ENCODE data around the gene EYA2. TPM values are rescaled to one million over a fixed set of nuclear protein-coding genes. Genes with fewer than 3 reads are reported as not detected.
A peak's percentile ranks its signal among the peaks of the same experiment; 100 is the strongest.
"Not testable (repeated sequence)": the region's sequence is repeated elsewhere in the genome, so short reads cannot be mapped to it uniquely, and the experiment has no call there.

Gene EYA2
- total and polyA plus RNA-seq, 5 experiments from 2014 or later: not detected

DNA sequence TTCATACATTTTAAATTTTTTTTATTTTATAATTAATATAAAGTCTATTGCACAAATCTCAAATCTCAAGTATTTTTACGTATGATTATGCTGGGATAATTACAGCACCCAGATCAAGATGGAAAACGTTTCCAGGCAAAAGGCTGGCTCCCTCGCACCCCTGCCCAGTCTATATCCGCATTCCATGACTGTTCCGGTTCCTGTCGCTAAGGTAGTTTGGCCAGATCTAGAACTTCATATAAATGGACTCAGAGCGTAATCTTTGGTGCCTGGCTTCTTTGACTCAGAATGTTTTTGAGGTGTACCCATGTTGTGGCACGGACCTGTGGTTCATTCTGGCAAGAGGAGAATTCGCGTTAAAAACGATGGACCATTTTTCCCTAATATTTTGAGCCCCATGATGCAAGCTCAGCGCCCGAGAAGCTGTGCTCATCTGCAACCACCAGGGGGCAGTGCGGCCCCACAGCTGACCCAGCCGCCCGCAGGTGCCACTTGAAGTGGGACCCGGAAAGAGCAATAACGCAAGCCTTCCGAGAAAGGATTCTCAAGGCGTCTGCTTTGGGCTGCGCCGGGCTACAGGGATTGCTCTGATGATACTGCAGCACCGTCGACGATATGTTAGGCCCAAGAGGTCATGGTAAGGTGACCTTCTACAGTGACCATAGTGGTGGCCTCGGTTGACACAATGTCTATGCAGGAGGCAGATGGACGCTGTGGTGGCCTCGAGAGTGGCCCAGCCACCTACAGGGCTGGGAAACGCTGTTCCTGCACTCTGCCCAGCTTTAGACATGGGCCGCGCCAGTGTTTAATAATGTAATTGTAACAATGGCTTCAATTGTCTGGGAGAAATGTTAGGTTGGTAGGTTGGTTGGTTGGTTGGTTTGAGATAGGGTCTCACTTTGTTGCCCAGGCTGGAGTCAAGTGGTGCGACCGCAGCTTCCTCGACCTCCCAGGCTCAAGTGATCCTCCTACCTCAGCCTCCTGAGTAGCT lies 301.7 kb downstream of the EYA2 start:
- no peaks in the 10 kb centered on the region for H3K9me3 Mint-ChIP-seq
- H3K4me3 Mint-ChIP-seq: peak overlapping the region in 1 of 10 donors; percentile 33
- DNase-seq: peak; percentile 44 to 79 (median 64)
- H3K4me1 Mint-ChIP-seq: peaks cover 0 to 7% (median 4%) of the 10 kb centered on the region in 4 donors
- H3K27ac Mint-ChIP-seq: peak overlapping the region in 1 of 10 donors; percentile 43
- POLR2A ChIA-PET: no interaction called here
- H3K36me3 Mint-ChIP-seq: no peaks in the 10 kb centered on the region
- H3K27me3 Mint-ChIP-seq: peaks cover 0 to 9% (median 2%) of the 10 kb centered on the region in 5 donors
- peak; percentile 70 to 78 for ATAC-seq

GRCh38 chr20:47198254-47198671 lies 303.6 kb downstream of the EYA2 start:
- Mint-ChIP-seq H3K4me1 (peaks cover 0 to 7% (median 4%) of the 10 kb centered on the region in 4 donors), H3K36me3 (no peaks in the 10 kb centered on the region), H3K27ac (no peak overlapping the region), H3K4me3 (no peak overlapping the region), H3K9me3 (no peaks in the 10 kb centered on the region), H3K27me3 (peaks cover 0 to 9% (median 2%) of the 10 kb centered on the region in 5 donors)
- POLR2A ChIA-PET: no interaction called here
- ATAC-seq: no peak
- DNase-seq: no peak

GRCh38 chr20:47198996-47199552 lies 304.4 kb downstream of the EYA2 start:
- peaks cover 0 to 9% (median 2%) of the 10 kb centered on the region in 5 donors for H3K27me3 Mint-ChIP-seq
- H3K4me3 Mint-ChIP-seq: no peak overlapping the region
- DNase-seq: no peak
- no peak for ATAC-seq
- peaks cover 0 to 7% (median 4%) of the 10 kb centered on the region in 4 donors for H3K4me1 Mint-ChIP-seq
- POLR2A ChIA-PET: interaction anchor here (0.7 kb wide), 1 partner anchor 1417 kb away, joined by 4 read pairs; no protein-coding TSS in a partner anchor
- no peaks in the 10 kb centered on the region for H3K36me3 Mint-ChIP-seq
- no peak overlapping the region for H3K27ac Mint-ChIP-seq
- no peaks in the 10 kb centered on the region for H3K9me3 Mint-ChIP-seq

GRCh38 chr20:47201074-47201730 lies 306.6 kb downstream of the EYA2 start:
- peaks cover 0 to 1% (median 0%) of the 10 kb centered on the region in 5 donors for H3K27me3 Mint-ChIP-seq
- H3K4me3 Mint-ChIP-seq: no peak overlapping the region
- no peaks in the 10 kb centered on the region for H3K9me3 Mint-ChIP-seq
- peaks cover 0 to 13% (median 2%) of the 10 kb centered on the region in 4 donors for H3K4me1 Mint-ChIP-seq
- DNase-seq (no peak), ATAC-seq (no peak)
- no peaks in the 10 kb centered on the region for H3K36me3 Mint-ChIP-seq
- POLR2A ChIA-PET: no interaction called here
- H3K27ac Mint-ChIP-seq: no peak overlapping the region

DNA sequence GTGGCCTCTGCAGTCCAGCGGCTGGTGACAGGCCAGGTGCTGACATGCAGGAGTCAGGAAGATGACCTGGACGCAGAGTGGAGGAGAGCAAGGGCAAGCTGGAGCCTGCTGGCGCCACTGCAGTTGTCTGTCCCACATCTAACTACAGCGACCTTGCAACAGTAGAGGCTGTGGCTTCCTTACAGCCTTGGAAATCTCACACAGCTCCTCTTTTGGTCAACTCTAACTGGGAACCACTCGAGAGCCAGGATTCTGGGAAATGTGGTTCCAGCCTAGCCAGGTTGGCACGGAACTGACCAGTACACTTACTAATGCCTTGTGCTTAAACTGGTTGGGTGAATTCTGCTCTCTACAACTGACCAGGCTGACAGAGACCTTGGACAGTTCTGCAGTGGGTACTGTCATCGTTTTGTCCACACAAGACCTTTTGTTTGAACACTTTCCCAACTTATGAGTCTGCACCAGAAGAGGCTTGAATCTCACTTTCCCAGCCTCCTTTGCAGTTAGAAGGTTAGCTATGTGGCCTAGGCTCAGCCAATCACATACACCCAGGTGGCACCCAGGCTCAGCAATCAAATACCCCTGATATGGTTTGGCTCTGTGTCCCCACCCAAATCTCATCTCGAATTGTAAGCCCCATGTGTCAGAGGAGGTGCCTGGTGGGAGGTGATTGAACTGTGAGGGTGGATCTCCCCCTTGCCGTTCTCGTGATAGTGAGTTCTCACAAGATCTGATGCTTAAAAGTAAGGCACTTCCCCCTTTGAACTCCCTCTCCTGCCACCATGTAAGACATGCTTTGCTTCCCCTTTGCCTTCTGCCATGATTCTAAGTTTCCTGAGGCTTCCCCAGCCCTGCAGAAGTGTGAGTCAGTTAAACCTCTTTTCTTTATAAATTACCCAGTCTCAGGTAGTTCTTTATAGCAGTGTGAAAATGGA lies 308.4 kb downstream of the EYA2 start:
- POLR2A ChIA-PET: no interaction called here
- no peaks in the 10 kb centered on the region for H3K27me3 Mint-ChIP-seq
- H3K27ac Mint-ChIP-seq: no peak overlapping the region
- DNase-seq (no peak), ATAC-seq (no peak)
- H3K9me3 Mint-ChIP-seq: no peaks in the 10 kb centered on the region
- peaks cover 0 to 9% (median 1%) of the 10 kb centered on the region in 4 donors for H3K4me1 Mint-ChIP-seq
- no peak overlapping the region for H3K4me3 Mint-ChIP-seq
- peaks cover 0 to 9% (median 0%) of the 10 kb centered on the region in 3 donors for H3K36me3 Mint-ChIP-seq

DNA sequence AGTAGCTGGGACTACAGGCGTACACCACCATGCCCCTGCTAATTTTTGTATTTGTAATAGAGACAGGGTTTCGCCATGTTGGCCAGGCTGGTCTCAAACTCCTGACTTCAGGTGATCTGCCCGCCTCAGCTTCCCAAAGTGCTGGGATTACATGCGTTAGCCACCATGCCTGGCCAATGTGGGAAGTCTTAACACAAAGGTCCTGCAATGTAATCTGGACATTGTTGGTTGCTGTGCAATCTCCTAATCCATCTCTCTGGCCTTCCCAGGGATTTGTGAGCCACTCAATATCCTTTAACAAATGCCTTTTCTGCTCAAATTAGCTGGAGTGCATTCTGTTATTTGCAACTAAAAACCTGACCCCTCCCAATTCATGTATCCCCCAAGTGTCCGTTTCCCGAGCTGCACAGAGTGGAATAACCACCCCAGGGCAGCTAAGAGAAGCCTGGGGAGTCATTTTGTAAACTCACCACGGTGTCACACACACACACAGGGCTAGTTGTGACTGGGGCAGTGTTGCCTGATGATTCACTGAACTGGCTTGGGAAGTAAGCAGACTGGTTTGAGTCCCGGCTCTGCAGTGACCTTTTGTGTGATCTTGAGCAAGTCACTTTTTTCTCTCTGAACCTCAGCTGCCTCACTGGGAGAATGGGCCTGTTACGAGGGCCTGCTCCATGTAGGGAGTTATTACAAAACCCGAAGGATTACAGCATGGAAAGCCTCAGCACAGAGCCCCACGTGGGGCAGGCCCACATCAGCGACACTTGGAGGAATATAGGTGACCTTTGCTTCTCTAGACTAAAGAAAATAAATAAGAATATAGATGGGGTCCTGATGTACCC lies 309.6 kb downstream of the EYA2 start:
- POLR2A ChIA-PET: no interaction called here
- H3K4me3 Mint-ChIP-seq: no peak overlapping the region

GRCh38 chr20:47204850-47205122 lies 310.1 kb downstream of the EYA2 start:
- H3K36me3 Mint-ChIP-seq: peaks cover 3 to 25% (median 5%) of the 10 kb centered on the region in 3 donors
- H3K27me3 Mint-ChIP-seq, ATAC-seq, H3K4me3 Mint-ChIP-seq, H3K9me3 Mint-ChIP-seq, H3K4me1 Mint-ChIP-seq, POLR2A ChIA-PET, DNase-seq: not testable (repeated sequence)
- peak overlapping the region in 1 of 10 donors; percentile 76 for H3K27ac Mint-ChIP-seq

More for the DNA sequence above, 309.6 kb downstream of the EYA2 start:
- H3K4me1 Mint-ChIP-seq: peaks cover 0 to 9% (median 1%) of the 10 kb centered on the region in 4 donors
- DNase-seq (no peak), ATAC-seq (no peak)
- H3K27me3 Mint-ChIP-seq: no peaks in the 10 kb centered on the region
- peak overlapping the region in 1 of 10 donors; percentile 15 for H3K27ac Mint-ChIP-seq
- no peaks in the 10 kb centered on the region for H3K9me3 Mint-ChIP-seq
- H3K36me3 Mint-ChIP-seq: peaks cover 0 to 20% (median 0%) of the 10 kb centered on the region in 3 donors

DNA sequence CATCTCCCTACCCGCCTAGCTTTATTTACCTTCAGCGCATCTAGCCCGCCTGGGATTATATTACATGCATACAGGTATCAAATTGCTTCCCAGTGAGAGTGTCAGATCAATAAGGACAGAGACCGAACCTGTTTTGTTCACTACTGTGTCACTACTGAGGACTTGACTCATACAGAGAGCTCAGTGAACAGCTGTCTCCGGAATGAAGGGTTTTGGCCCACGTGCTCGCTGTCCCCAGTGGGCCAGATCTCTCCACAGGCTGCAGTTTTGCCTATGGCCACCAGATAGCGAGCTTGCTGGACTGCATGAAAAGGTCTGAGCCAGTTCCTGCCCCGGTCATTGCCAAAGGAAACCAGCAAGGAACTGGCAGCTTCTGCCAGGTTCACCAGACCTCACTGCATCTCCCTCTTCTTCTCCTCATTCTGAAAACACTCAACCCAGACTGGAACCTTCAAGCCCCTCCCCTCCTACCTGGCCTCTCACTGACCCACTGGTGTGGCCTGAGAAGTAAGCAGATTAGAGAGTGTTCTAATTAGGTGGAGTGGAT lies 311.0 kb downstream of the EYA2 start:
- no peak overlapping the region for H3K4me3 Mint-ChIP-seq
- peak overlapping the region in 1 of 10 donors; percentile 69 for H3K27ac Mint-ChIP-seq
- H3K4me1 Mint-ChIP-seq: peaks cover 0 to 9% (median 1%) of the 10 kb centered on the region in 4 donors
- POLR2A ChIA-PET: no interaction called here
- DNase-seq (peak in 3 of 10 donors; percentile 45 to 73 (median 52)), ATAC-seq (peak in 1 of 2 donors; percentile 75)
- no peaks in the 10 kb centered on the region for H3K27me3 Mint-ChIP-seq
- H3K9me3 Mint-ChIP-seq: no peaks in the 10 kb centered on the region
- peaks cover 6 to 29% (median 6%) of the 10 kb centered on the region in 3 donors for H3K36me3 Mint-ChIP-seq

DNA sequence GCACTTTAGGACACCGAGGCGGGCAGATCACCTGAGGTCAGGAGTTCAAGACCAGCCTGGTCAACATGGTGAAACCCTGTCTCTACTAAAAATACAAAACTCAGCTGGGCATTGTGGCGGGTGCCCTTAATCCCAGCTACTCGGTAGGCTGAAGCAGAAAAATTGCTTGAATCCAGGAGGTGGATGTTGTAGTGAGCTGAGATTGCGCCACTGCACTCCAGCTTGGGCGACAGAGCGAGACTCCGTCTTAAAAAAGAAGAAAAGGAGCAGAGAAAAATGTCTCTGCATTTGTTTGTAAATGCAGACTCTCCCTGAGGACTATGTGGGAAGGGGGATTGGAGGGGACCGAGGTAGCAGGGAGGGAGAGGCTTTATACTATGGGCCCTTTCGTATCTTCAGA lies 311.9 kb downstream of the EYA2 start:
- H3K4me1 Mint-ChIP-seq, H3K27me3 Mint-ChIP-seq, ATAC-seq, H3K4me3 Mint-ChIP-seq, H3K9me3 Mint-ChIP-seq, POLR2A ChIA-PET, DNase-seq: not testable (repeated sequence)
- peak overlapping the region in 4 of 10 donors; percentile 31 to 78 (median 56) for H3K27ac Mint-ChIP-seq
- H3K36me3 Mint-ChIP-seq: peaks cover 6 to 29% (median 6%) of the 10 kb centered on the region in 3 donors

- Mint-ChIP-seq H3K27ac (peak overlapping the region in 6 of 10 donors; percentile 8 to 78 (median 42)), H3K36me3 (peaks cover 6 to 29% (median 6%) of the 10 kb centered on the region in 3 donors), H3K4me3 (no peak overlapping the region), H3K4me1 (peaks cover 0 to 9% (median 1%) of the 10 kb centered on the region in 4 donors), H3K9me3 (no peaks in the 10 kb centered on the region), H3K27me3 (no peaks in the 10 kb centered on the region)
- POLR2A ChIA-PET: interaction anchor here (0.6 kb wide), 1 partner anchor 117 kb away, joined by 8 read pairs; no protein-coding TSS in a partner anchor
- DNase-seq: no peak
- ATAC-seq: no peak
Observed at GRCh38 chr20:47206962-47207641, 312.5 kb downstream of the EYA2 start.

Measured in naive thymus-derived CD8-positive, alpha-beta T cell (primary cell).